Measurements from ENCODE around the gene CC2D1B. TPM values are rescaled to one million over a fixed set of nuclear protein-coding genes. Genes with fewer than 3 reads are reported as not detected.

The CC2D1B gene
- total RNA-seq, 1 donor from 2014 or later: 23.8 TPM

DNA sequence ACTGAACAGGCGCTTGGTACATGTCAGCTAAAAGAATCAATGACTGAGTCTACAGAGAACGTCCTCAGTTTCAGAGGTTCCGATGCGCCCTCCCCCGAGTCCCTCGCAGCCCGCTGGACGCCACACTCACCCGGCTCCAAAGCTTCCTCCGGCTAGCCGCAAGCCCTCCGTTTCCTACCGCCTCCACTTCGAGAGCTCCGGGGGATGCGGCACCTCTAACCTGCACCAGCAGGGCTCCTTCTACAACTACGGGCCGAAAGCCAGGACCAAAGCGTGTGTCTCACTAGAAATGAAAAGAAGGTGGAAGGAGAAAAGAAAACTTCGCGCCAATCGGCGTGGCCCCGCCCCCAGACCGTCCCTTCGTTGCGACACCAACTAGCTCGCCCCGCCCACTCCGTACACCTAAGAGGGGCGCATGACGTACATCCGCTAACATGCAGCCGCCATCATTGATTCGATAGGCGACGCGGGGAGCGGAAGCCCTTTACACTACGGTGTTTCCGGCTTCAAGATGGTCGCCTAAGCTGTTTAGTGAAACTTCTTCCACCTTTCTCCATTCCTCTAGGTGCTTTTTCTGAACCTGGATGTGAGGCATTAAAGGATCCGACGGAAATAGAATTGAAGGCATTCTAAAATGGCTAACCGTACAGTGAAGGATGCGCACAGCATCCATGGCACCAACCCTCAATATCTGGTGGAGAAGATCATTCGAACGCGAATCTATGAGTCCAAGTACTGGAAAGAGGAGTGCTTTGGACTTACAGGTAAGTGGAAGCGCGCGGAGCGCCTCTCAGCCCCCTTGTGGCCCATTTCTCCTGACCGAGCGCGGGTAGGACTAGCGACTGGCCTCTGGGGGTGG is 38.3 kb upstream of the CC2D1B start, which contains the start of the genes ORC1 and PRPF38A:
Gene ORC1, minus strand, starts transcription at position 308 of the 859 bp plus-strand sequence. CDS start 2,200 bp downstream, outside the sequence.
Gene PRPF38A, plus strand, starts transcription at position 487 of the 859 bp plus-strand sequence. Its CDS starts 148 bp downstream, at position 635.
- Histone ChIP-seq H3K27me3 (no peaks in the 10 kb centered on the region), H3K36me3 (peaks cover 0 to 24% of the 10 kb centered on the region in 2 donors), H3K27ac (peak within 1 kb of the TSS; percentile 89), H3K9me3 (no peaks in the 10 kb centered on the region), H3K4me3 (peak within 1 kb of the TSS; percentile 87 to 93), H3K4me1 (peaks cover 22% of the 10 kb centered on the region)
- intact Hi-C loops (cut with DNase I): loop anchor here (10.0 kb wide), 1 partner anchor 260 kb away; the partner anchor contains the start of gene ZFYVE9
- TF ChIP-seq, protein P1, sequence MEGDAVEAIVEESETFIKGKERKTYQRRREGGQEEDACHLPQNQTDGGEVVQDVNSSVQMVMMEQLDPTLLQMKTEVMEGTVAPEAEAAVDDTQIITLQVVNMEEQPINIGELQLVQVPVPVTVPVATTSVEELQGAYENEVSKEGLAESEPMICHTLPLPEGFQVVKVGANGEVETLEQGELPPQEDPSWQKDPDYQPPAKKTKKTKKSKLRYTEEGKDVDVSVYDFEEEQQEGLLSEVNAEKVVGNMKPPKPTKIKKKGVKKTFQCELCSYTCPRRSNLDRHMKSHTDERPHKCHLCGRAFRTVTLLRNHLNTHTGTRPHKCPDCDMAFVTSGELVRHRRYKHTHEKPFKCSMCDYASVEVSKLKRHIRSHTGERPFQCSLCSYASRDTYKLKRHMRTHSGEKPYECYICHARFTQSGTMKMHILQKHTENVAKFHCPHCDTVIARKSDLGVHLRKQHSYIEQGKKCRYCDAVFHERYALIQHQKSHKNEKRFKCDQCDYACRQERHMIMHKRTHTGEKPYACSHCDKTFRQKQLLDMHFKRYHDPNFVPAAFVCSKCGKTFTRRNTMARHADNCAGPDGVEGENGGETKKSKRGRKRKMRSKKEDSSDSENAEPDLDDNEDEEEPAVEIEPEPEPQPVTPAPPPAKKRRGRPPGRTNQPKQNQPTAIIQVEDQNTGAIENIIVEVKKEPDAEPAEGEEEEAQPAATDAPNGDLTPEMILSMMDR (IDR thresholded peaks at IDR 0.05): no peak
- peak; percentile 83 to 98 for TF ChIP-seq POLR2AphosphoS5 (IDR thresholded peaks at IDR 0.05; ENCODE audit: insufficient read depth in 1 of 2, low read depth in 1 of 2)
- peak in 1 of 2 donors; percentile 27 for TF ChIP-seq POLR2A (IDR thresholded peaks at IDR 0.05)
- peak in 1 of 2 donors; percentile 97 for DNase-seq (ENCODE audit: extremely low spot score in 2 of 2)

- Histone ChIP-seq H3K9me3 (no peaks in the 10 kb centered on the region), H3K4me1 (peaks cover 22% of the 10 kb centered on the region), H3K27me3 (no peaks in the 10 kb centered on the region), H3K4me3 (peak overlapping the region; percentile 87 to 93), H3K27ac (peak overlapping the region; percentile 89), H3K36me3 (peaks cover 0 to 17% of the 10 kb centered on the region in 2 donors)
- DNase-seq (ENCODE audit: extremely low spot score in 2 of 2): no peak
- intact Hi-C loops (cut with DNase I): loop anchor here (10.0 kb wide), 1 partner anchor 259 kb away; the partner anchor contains the start of gene ZFYVE9
- TF ChIP-seq POLR2A (IDR thresholded peaks at IDR 0.05) (no peak), POLR2AphosphoS5 (IDR thresholded peaks at IDR 0.05; ENCODE audit: insufficient read depth in 1 of 2, low read depth in 1 of 2) (no peak)
- TF ChIP-seq, protein P1 (IDR thresholded peaks at IDR 0.05): no peak
These were observed 37.6 kb upstream of the CC2D1B start for GRCh38 chr1:52403566-52404115.

DNA sequence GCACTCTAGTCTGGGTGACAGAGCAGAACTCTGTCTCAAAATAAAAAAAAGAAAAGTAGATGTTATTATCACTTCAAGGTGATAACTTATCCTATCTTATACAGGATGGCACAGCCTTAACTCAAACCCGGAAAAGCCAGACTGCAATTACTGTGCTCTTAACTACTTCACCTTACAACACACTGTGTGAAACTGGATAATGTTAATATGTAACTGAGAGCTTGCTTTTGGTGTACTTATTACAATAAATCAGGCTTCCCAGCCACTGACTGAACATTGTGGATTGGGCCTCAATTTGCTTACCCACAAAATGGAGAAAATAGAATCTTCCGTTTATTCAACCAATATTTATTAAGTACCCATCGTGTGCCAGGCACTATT is 36.8 kb upstream of the CC2D1B start:
- DNase-seq (ENCODE audit: extremely low spot score in 2 of 2): no peak
- H3K27ac ChIP-seq: no peak overlapping the region
- peaks cover 0 to 9% of the 10 kb centered on the region in 2 donors for H3K36me3 ChIP-seq
- intact Hi-C loops (cut with DNase I): loop anchor here (10.0 kb wide), 1 partner anchor 258 kb away; the partner anchor contains the start of gene ZFYVE9
- H3K27me3 ChIP-seq: no peaks in the 10 kb centered on the region
- H3K9me3 ChIP-seq: no peaks in the 10 kb centered on the region
- TF ChIP-seq, protein P1 (IDR thresholded peaks at IDR 0.05): no peak
- no peak for TF ChIP-seq POLR2A (IDR thresholded peaks at IDR 0.05)
- TF ChIP-seq POLR2AphosphoS5 (IDR thresholded peaks at IDR 0.05; ENCODE audit: insufficient read depth in 1 of 2, low read depth in 1 of 2): no peak
- H3K4me1 ChIP-seq: peaks cover 22% of the 10 kb centered on the region
- peak overlapping the region in 1 of 2 donors; percentile 93 for H3K4me3 ChIP-seq

- Histone ChIP-seq H3K4me1 (peaks cover 11% of the 10 kb centered on the region), H3K9me3 (no peaks in the 10 kb centered on the region), H3K4me3 (no peak overlapping the region), H3K36me3 (no peaks in the 10 kb centered on the region), H3K27me3 (no peaks in the 10 kb centered on the region), H3K27ac (no peak overlapping the region)
- TF ChIP-seq, protein P1 (IDR thresholded peaks at IDR 0.05): no peak
- TF ChIP-seq POLR2A (IDR thresholded peaks at IDR 0.05): no peak
- TF ChIP-seq POLR2AphosphoS5 (IDR thresholded peaks at IDR 0.05; ENCODE audit: insufficient read depth in 1 of 2, low read depth in 1 of 2): no peak
- intact Hi-C loops (cut with DNase I): loop anchor here (10.0 kb wide), 1 partner anchor 255 kb away; the partner anchor contains the start of gene ZFYVE9
- DNase-seq (ENCODE audit: extremely low spot score in 2 of 2): no peak
These were observed 34.1 kb upstream of the CC2D1B start for GRCh38 chr1:52400131-52400530.

Data from vagina (tissue), 2 donors.